HG02943 (cell line): ENCODE data around the gene FNBP1.
"Not testable (repeated sequence)": the region's sequence is repeated elsewhere in the genome, so short reads cannot be mapped to it uniquely, and the experiment has no call there.

Experiments
- ATAC-seq: cut with Tn5 transposase; IDR thresholded peaks from one replicate; pipeline ENCODE4 v1.9.1; 2021; ENCODE audit warnings: mild to moderate bottlenecking, low read depth, moderate library complexity; ENCODE audit not compliant: unreplicated experiment

The FNBP1 gene

DNA sequence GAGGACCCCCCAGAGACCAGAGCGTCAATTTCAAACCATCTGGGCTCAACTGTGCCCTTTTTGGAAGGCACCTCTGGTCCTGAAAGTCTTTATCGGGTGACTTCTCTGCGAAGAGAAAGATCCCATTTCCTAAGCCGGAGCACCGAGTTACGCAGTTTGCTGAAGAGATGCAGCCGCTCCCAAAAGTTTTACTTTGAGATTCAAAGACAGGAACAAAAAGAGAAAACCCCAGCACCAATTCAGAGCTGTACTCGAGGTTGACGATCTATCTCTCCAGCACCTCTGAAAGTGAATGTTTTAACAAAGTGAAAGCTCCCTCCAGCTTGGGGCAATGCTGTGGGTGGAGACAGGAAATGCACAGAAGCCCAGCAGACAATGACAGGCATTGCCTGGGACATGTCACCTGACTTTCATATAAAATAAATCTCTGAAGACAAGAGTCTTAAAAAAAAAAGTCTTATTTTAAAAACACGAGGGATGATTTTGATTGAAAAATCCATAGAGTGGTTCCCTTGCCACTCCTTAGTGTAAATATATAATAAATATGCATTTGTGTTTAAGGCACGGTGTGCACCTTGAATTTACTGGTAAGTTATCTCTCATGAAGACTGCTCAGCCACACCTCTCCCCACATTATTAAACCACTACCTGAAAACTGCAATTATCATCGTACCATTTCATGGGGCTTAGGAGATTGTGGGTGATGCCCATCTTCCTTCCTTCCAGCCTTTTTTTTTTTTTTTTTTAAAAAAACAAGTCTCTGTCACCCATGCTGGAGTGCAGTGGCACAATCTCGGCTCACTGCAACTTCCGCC is 79.9 kb downstream of the FNBP1 start:
- ATAC-seq, result peak; percentile 86

- no peak for ATAC-seq
Observed at GRCh38 chr9:129962451-129962864, 80.5 kb downstream of the FNBP1 start.

DNA sequence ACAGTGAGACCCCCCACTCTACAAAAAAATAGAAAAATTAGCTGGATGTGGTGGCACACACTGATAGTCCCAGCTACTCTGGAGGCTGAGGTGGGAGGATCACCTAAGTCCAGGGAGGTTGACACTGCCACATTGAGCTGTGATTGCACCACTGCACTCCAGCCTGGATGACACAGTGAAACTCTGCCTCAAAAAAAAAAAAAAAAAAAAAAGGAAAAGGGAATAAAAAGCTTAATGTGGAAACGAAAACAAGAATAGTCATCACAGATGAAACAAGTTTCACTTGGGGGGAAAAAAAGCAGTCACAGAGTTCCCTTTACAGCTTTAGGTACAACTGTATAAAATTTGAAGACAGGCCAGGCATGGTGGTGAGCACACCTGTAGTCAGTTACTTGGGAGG is 84.2 kb downstream of the FNBP1 start:
- no peak for ATAC-seq

DNA sequence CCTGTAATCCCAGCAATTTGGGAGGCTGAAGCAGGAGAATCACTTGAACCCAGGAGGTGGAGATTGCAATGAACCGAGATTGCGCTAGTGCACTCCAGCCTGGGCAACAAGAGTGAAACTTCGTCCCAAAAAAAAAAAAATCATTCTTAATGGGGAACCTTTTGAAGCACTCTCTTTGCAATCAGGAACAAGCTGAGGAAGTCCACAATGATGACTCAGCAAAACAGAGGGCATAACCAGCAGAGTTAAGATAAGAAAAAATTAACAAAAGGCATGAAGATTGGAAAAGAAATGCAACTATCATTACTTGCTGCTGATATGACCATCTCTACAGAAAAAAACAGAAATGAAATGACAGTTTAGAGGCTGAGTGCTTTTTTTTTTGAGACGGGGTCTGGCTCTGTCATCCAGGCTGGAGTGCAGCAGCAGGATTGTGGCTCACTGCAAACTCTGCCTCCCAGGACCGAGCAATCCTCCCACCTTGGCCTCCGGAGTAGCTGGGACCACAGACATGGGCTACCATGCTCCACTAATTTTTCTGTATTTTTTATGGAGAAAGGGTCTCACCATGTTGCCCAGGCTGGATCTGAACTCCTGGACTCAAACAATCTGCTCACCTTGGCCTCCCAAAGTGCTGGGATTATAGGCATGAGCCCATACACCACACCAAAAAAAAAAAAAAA is 88.0 kb downstream of the FNBP1 start:
- no peak for ATAC-seq

- ATAC-seq, result no peak
Observed at GRCh38 chr9:129953736-129954135, 89.3 kb downstream of the FNBP1 start.

- ATAC-seq, result no peak
Observed at GRCh38 chr9:129952337-129952736, 90.7 kb downstream of the FNBP1 start.

- no peak for ATAC-seq
Observed at GRCh38 chr9:129949821-129950220, 93.2 kb downstream of the FNBP1 start.

DNA sequence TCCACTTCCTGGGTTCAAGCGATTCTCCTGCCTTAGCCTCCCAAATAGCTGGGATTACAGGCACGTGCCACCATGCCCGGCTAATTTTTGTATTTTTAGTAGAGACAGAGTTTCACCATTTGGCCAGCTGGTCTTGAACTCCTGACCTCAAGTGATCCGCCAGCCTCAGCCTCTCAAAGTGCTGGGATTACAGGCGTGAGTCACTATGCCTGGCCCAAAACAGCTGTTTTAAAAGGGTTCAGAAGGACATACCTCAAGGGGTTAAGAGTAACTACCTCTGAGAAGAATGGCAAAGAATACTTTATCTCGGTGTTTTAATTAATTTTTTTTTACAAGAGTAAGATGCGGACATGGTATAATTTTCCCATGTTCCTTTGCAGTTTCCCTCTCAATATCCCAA is 94.4 kb downstream of the FNBP1 start:
- not testable (repeated sequence) for ATAC-seq

DNA sequence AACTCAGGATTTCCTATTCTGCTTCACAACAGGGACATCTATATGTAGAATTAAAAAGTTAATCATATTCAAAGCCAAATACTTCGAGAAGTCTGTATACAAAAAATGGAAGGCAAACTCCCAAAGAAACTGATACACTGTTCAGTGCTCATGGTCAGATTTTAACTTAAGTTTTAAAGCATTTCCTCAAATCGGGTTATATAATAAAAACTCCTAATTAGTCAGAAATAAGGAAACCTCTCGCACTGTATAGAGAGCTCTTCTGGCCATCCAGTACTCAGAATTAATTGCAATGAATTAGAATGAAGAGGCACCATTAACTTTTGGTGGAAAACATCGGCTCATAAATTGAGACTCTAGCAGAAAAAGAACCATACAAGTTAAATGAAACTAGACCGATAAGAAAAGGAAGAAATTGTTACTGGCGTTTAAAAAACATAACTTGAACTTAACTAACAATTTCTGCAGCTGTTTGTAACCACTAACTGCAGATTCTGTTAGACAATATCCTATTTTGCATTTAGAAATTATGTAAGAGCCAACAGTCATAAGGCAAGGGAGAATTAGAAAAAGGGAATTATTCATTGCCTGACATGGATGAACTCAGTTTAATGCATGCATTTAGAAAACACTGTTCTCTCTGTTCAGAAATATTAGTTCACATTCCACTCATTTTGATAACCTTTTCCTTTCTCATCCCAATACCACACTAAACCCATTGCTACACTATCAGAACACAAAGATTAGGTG is 96.6 kb downstream of the FNBP1 start:
- ATAC-seq, result no peak

- no peak for ATAC-seq
Observed at GRCh38 chr9:129945314-129945713, 97.7 kb downstream of the FNBP1 start.

GRCh38 chr9:129944506-129945116 is 98.4 kb downstream of the FNBP1 start:
- no peak for ATAC-seq

GRCh38 chr9:129939431-129939830 is 103.6 kb downstream of the FNBP1 start:
- ATAC-seq, result no peak

DNA sequence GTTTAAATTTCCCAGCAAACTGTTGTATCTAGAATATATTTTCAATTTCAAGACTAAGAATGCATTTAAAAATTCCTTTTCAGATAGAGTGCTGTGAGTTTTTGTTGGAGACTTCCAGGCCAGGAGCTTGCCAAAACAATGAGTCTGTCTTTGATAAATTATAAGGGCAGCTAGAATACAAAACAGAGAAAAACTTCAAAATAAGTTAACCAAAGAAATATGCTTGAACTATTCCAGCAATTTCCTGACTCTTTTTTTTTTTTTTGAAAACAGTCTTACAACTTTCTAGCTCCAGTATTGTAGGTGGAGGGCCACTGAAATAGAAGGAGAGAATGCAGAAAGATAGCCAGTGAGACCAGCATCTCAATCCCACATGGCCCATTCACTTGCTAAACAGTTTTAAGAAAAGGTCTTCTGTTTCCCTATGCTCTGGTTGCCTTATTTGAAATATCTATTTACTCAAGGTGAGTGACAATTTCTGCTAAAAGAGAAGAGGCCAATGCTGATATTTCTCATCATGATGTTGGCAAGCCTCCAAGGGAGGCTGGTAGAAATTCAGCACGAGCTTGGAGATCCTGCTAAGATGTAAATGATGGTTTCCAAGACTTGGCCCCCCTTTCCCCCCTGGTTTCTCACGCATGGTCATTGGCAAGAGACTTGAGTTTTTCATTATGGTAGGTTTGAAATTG is 104.6 kb downstream of the FNBP1 start:
- ATAC-seq, result no peak

- not testable (repeated sequence) for ATAC-seq
Observed at GRCh38 chr9:129937879-129938278, 105.1 kb downstream of the FNBP1 start.

- ATAC-seq, result no peak
Observed at GRCh38 chr9:129936222-129936621, 106.8 kb downstream of the FNBP1 start.

DNA sequence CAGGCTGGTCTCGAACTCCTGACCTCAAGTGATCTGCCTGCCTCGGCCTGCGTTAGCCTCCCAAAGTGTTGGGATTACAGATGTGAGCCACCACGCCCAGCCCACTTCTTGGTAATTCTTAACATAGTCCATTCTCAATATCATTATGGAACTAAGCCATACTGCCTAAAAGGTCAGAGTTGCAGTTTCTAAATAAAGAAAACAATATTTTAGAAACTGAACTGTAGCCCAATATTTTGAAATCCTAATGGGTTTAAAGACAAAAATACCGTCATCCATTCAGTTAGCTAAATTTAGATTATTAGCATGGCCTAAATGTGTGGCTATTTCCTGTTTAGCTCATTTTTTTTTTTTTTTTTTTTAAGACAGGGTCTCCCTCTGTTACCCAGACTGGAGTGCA is 108.2 kb downstream of the FNBP1 start:
- no peak for ATAC-seq

- ATAC-seq, result no peak
Observed at GRCh38 chr9:129934041-129934591, 108.9 kb downstream of the FNBP1 start.

- ATAC-seq, result no peak
Observed at GRCh38 chr9:129933185-129934040, 109.6 kb downstream of the FNBP1 start.
